ENCODE data around the gene ENTREP3. TPM values are rescaled to one million over a fixed set of nuclear protein-coding genes. Genes with fewer than 3 reads are reported as not detected.
"Not testable (repeated sequence)": the region's sequence is repeated elsewhere in the genome, so short reads cannot be mapped to it uniquely, and the experiment has no call there.

Gene ENTREP3
- total RNA-seq, 1 donor from 2014 or later: 51.1 TPM

DNA sequence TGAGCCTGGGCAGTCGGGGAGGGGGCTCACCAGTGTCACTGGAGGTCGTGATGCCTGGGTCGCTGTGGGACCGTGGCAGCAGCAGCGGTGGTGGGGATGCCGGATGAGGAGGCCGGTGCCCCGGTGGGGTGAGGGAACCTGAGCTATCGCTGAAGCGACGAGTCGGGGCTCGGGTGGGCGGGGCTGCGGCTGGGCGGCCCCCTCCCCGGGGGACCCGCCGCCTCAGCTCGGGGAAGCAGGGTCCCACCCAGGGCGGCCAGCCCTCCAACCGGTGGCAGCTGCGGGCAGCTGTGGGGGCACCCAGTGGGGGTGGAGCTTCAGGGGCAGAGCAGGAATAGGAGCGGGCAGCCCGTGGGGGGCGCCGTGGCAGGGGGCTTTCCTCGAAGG lies 5.0 kb downstream of the ENTREP3 start:
- Histone ChIP-seq H3K27me3 (ENCODE audit: insufficient read depth, low read length) (no peaks in the 10 kb centered on the region), H3K4me3 (ENCODE audit: insufficient read depth, low read depth, low read length) (peak overlapping the region; percentile 33), H3K9ac (ENCODE audit: low read length) (peak overlapping the region; percentile 67), H3K4me2 (ENCODE audit: low read length) (peak overlapping the region; percentile 77), H3K36me3 (ENCODE audit: insufficient read depth, low read length) (no peaks in the 10 kb centered on the region), H3K27ac (ENCODE audit: low read depth, low read length) (no peak overlapping the region), H4K20me1 (ENCODE audit: insufficient read depth, low read length) (no peaks in the 10 kb centered on the region), H3K4me1 (ENCODE audit: insufficient read depth, low read length) (peaks cover 21% of the 10 kb centered on the region), H3K79me2 (ENCODE audit: insufficient read depth, low read length) (peaks cover 17% of the 10 kb centered on the region), H2AFZ (ENCODE audit: low read depth, low read length) (peak overlapping the region; percentile 96), H3K9me3 (ENCODE audit: insufficient read depth, low read depth, low read length) (no peaks in the 10 kb centered on the region)
- Mint-ChIP-seq H3K27ac (ENCODE audit: unreplicated experiment) (no peak overlapping the region), H3K9me3 (ENCODE audit: unreplicated experiment) (no peaks in the 10 kb centered on the region), H3K36me3 (ENCODE audit: low read depth, unreplicated experiment) (peaks cover 14% of the 10 kb centered on the region), H3K27me3 (ENCODE audit: low read depth, unreplicated experiment) (no peaks in the 10 kb centered on the region), H3K4me3 (ENCODE audit: unreplicated experiment) (no peak overlapping the region), H3K4me1 (ENCODE audit: low read depth, unreplicated experiment) (peaks cover 21% of the 10 kb centered on the region)
- no peak for TF ChIP-seq EZH2 (IDR thresholded peaks at IDR 0.05; ENCODE audit: insufficient read depth, low read length)
- TF ChIP-seq, protein P1, sequence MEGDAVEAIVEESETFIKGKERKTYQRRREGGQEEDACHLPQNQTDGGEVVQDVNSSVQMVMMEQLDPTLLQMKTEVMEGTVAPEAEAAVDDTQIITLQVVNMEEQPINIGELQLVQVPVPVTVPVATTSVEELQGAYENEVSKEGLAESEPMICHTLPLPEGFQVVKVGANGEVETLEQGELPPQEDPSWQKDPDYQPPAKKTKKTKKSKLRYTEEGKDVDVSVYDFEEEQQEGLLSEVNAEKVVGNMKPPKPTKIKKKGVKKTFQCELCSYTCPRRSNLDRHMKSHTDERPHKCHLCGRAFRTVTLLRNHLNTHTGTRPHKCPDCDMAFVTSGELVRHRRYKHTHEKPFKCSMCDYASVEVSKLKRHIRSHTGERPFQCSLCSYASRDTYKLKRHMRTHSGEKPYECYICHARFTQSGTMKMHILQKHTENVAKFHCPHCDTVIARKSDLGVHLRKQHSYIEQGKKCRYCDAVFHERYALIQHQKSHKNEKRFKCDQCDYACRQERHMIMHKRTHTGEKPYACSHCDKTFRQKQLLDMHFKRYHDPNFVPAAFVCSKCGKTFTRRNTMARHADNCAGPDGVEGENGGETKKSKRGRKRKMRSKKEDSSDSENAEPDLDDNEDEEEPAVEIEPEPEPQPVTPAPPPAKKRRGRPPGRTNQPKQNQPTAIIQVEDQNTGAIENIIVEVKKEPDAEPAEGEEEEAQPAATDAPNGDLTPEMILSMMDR (IDR thresholded peaks at IDR 0.05; ENCODE audit: insufficient read depth, low read depth, low read length): no peak
- no peak for FAIRE-seq
- DNase-seq (ENCODE audit: low read depth): no peak

DNA sequence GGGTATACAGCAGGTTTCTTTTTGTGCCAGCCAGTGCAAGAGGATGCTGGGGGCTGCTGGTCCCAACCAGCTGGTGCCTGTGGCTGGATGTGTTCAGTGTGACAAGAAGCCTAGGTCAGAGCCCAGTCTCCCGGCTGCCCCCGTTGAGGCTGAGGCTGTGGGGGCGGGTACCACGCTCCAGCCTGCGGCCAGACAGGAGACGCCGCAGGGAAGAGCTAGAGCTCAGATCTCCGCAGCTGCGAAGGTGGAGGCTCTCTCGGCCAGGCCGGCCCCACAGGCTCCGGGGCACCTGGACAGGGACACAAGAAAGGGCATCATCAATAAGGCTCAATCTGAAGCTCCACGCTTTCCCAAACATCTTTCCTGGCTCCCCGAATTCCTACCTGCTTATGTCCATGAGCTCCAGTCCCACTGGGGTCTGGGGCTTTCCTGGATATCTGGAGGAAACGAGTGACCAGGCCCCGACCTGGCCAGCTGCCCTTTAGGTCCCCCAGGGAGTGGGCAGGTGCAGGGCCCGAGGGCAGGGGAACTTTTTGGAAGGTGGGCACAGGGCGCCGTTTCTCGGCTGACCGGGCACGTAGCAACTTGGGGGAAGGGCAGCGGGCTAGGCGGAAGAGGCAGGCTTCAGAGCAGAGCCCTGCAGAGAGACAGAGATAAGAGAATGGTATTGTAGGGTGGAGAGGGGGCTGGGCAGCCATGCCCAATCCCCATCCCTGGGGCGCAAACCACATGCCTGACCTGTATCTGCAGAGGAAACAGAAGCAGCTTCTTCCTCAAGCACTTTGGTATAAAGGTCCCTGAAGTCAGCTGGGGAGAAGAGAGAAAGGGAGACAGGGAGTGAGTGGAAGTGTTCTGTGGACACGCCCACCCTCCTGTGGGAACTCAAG lies 7.4 kb downstream of the ENTREP3 start:
- peaks cover 14% of the 10 kb centered on the region for H3K36me3 Mint-ChIP-seq (ENCODE audit: low read depth, unreplicated experiment)

DNA sequence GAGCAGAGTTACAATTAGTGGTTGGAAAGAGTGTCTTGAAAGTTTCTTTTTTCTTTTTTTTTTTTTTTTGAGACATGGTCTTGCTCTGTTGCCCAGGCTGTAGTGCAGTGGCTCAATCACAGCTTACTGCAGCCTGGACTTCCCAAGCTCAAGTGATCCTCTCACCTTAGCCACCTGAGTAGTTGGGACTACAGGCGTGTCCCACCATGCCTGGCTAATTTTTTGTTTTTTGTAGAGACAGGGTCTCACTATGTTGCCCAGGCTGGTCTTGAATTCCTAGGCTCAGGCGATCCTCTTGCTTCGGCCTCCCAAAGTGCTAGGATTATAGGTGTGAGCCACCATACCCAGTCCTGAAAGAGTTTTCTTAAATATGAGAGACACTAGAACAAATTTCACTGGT lies 8.5 kb downstream of the ENTREP3 start:
- not testable (repeated sequence) for H3K4me2 ChIP-seq (ENCODE audit: low read length); H3K4me1 Mint-ChIP-seq (ENCODE audit: low read depth, unreplicated experiment); DNase-seq (ENCODE audit: low read depth); H3K9ac ChIP-seq (ENCODE audit: low read length); H3K4me3 ChIP-seq (ENCODE audit: insufficient read depth, low read depth, low read length); H3K79me2 ChIP-seq (ENCODE audit: insufficient read depth, low read length); H3K9me3 Mint-ChIP-seq (ENCODE audit: unreplicated experiment); H3K27ac Mint-ChIP-seq (ENCODE audit: unreplicated experiment); H4K20me1 ChIP-seq (ENCODE audit: insufficient read depth, low read length); H3K27me3 Mint-ChIP-seq (ENCODE audit: low read depth, unreplicated experiment); H3K27ac ChIP-seq (ENCODE audit: low read depth, low read length); H2AFZ ChIP-seq (ENCODE audit: low read depth, low read length); H3K9me3 ChIP-seq (ENCODE audit: insufficient read depth, low read depth, low read length); H3K36me3 ChIP-seq (ENCODE audit: insufficient read depth, low read length); H3K4me3 Mint-ChIP-seq (ENCODE audit: unreplicated experiment); H3K27me3 ChIP-seq (ENCODE audit: insufficient read depth, low read length); FAIRE-seq
- peaks cover 15% of the 10 kb centered on the region for H3K4me1 ChIP-seq (ENCODE audit: insufficient read depth, low read length)
- H3K36me3 Mint-ChIP-seq (ENCODE audit: low read depth, unreplicated experiment): peaks cover 14% of the 10 kb centered on the region

More for the DNA sequence above, 7.4 kb downstream of the ENTREP3 start:
- Histone ChIP-seq H4K20me1 (ENCODE audit: insufficient read depth, low read length) (no peaks in the 10 kb centered on the region), H3K4me3 (ENCODE audit: insufficient read depth, low read depth, low read length) (no peak overlapping the region), H3K27me3 (ENCODE audit: insufficient read depth, low read length) (no peaks in the 10 kb centered on the region), H3K79me2 (ENCODE audit: insufficient read depth, low read length) (peaks cover 7% of the 10 kb centered on the region), H3K4me1 (ENCODE audit: insufficient read depth, low read length) (peaks cover 15% of the 10 kb centered on the region), H3K9ac (ENCODE audit: low read length) (no peak overlapping the region), H3K27ac (ENCODE audit: low read depth, low read length) (no peak overlapping the region), H3K9me3 (ENCODE audit: insufficient read depth, low read depth, low read length) (no peaks in the 10 kb centered on the region), H3K36me3 (ENCODE audit: insufficient read depth, low read length) (no peaks in the 10 kb centered on the region), H2AFZ (ENCODE audit: low read depth, low read length) (no peak overlapping the region), H3K4me2 (ENCODE audit: low read length) (no peak overlapping the region)
- Mint-ChIP-seq H3K27me3 (ENCODE audit: low read depth, unreplicated experiment) (no peaks in the 10 kb centered on the region), H3K4me3 (ENCODE audit: unreplicated experiment) (no peak overlapping the region), H3K4me1 (ENCODE audit: low read depth, unreplicated experiment) (peaks cover 12% of the 10 kb centered on the region), H3K27ac (ENCODE audit: unreplicated experiment) (no peak overlapping the region), H3K9me3 (ENCODE audit: unreplicated experiment) (no peaks in the 10 kb centered on the region)
- no peak for DNase-seq (ENCODE audit: low read depth)
- TF ChIP-seq, protein P1 (IDR thresholded peaks at IDR 0.05; ENCODE audit: insufficient read depth, low read depth, low read length): no peak
- FAIRE-seq: no peak

All from astrocyte (in vitro differentiated cells and primary cell).